ELR (cell line): ENCODE data around the gene DOK4.
"Not testable (repeated sequence)": the region's sequence is repeated elsewhere in the genome, so short reads cannot be mapped to it uniquely, and the experiment has no call there.

Source experiments
- DNase-seq: peaks from one replicate; pipeline ENCODE4 v3.0.0-alpha.2; 2015; ENCODE audit warnings: low read depth

Gene DOK4

DNA sequence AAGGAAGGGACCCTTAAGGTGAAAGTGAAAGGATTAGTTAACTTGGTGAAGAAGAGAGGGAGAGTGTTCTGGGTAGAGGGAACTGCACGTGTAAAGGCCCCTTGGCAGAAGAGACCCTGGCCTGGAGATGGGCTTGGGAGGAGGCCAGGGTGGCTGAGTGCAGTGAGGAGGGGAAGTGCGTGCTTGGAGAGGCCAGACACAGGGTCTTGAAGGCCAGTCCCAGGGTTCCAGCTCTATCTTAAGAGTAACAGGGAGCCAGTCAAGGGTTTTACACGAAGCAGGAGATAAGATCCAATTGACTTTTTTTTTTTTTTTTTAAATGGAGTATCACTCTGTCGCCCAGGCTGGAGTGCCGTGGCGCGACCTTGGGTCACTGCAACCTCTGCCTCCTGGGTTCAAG, 15.2 kb upstream of the DOK4 start:
- DNase-seq: no peak

DNA sequence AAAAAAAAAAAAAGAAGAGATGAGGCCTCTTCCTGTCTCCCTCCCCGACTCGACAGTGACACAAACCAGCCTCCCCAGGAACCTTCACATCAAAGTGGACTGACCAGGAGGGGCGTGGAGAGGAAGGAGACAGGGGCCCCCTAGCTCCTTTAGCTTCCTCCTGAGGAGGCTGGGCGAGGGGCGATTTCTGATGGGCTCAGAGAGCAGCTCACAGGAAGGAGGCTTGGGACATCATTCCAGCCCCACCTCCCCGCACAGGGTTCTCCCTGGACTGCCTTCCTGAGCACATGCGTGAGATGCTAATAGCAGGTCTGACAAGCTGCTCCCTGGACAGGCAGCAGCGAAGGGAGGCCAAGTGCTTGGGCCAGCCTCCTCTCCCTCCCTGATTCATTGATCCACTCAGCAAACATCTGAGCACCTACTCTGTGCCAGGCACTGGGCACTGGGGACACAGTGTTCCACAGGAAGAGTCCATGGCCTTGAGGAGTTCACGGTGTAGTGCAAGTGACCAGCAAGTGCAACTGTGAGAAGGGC, 14.4 kb upstream of the DOK4 start:
- no peak for DNase-seq

GRCh38 chr16:57499941-57500340, 13.6 kb upstream of the DOK4 start:
- not testable (repeated sequence) for DNase-seq

GRCh38 chr16:57498031-57498430, 11.7 kb upstream of the DOK4 start:
- no peak for DNase-seq

GRCh38 chr16:57497121-57497520, 10.8 kb upstream of the DOK4 start:
- no peak for DNase-seq

DNA sequence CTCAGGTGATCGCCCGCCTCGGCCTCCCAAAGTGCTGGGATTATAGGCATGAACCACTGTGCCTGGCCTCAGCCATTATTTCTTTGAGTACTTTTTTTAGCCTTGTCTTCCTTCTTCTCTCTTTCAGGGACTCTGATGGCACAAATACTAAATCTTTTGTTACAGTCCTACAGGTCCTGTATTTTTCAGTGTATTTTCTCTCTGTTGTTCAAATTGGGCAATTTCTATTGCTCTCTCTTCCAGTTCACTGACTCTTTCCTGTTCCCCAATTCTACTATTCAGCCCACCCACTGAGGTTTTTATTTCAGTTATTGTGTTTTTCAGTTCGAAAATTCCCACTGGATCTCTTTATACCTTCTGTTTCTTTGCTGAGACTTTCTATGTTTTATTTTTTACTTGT, 7.5 kb upstream of the DOK4 start:
- DNase-seq: no peak

DNA sequence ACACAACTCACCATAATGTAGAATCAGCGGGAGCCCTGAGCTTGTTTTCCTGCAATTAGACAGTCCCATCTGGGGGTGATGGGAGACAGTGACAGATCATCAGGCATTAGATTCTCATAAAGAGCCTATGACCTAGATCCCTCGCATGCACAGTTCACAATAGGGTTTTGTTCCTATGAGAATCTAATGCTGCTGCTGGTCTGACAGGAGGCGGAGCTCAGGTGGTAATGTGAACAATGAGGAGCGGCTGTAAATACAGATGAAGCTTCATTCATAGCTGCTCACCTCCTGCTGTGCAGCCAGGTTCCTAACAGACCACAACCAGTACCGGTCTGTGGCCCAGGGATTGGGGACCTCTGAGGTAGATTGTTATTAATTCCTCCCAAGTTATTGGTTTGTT, 2.9 kb upstream of the DOK4 start:
- DNase-seq: no peak

DNA sequence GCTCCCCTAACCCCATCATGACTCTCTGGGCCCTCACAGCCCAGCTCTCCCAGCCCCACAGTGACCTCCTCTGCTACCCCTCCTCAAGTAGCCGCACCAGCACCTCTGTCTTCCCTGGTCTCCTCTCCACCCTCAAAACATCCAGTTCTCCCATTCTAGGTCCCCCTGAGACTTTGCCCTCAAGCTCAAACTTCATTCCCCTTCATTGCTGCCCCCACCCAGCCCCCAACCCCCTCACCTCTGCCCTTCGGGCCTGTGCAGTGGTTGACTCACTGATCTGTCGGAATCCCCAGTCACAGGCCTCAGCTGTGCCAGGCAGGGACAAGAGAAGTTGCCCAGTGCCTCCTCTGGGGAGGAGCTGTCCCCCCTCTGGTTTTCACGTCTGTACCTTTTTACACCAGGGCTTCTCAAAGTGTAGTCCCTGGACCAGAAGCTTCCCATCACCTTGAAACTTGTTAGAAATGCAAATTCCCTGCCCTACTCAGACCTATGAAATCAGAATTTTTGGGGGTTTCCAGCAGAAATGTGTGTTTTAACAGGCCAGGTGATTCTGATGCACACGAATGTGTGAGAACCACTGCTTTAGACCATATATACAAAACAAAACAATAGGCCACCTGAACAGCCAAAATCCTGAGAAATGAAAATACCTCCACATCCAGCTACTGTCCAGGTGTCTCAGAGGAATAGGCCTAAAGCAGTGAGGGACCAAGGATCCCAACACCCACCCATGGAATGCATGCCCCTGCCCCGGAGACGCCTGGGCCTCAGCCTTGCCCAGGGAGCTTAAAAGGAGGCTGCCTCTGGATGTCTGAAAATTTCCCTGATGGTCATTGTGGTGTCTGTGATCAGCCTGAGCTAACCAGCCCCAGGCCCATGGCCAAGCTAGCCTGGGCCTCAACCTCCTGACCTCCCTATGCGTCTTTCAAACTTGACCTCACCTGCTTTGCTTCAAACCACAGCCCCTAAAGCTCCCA, 853 bp upstream of the DOK4 start:
- DNase-seq: no peak

- no peak for DNase-seq
These were observed 990 bp downstream of the DOK4 start for GRCh38 chr16:57485091-57485915.

DNA sequence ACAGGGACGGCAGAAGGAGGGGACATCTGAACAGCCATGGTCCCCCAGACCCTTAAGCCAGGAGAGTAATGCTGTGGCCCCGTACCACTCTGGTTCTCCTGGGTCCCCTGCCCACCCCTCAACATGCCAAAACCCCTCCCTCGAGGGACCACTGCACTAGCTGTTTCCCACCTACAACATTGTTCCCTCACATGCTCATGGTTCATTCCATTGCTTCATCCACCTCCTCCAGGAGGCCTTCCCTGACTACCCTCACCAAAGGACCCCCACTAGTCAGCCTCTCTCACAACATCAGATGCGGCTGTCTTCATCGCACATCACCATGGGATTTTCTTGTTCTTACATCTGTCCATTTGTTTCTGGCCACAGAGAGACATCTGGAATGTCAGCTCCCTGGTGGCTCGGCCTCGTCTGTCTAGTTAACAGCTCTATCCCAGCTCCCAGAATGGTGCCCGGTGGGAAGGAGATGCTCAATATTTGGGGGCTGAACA, 1.7 kb downstream of the DOK4 start:
- DNase-seq: no peak

DNA sequence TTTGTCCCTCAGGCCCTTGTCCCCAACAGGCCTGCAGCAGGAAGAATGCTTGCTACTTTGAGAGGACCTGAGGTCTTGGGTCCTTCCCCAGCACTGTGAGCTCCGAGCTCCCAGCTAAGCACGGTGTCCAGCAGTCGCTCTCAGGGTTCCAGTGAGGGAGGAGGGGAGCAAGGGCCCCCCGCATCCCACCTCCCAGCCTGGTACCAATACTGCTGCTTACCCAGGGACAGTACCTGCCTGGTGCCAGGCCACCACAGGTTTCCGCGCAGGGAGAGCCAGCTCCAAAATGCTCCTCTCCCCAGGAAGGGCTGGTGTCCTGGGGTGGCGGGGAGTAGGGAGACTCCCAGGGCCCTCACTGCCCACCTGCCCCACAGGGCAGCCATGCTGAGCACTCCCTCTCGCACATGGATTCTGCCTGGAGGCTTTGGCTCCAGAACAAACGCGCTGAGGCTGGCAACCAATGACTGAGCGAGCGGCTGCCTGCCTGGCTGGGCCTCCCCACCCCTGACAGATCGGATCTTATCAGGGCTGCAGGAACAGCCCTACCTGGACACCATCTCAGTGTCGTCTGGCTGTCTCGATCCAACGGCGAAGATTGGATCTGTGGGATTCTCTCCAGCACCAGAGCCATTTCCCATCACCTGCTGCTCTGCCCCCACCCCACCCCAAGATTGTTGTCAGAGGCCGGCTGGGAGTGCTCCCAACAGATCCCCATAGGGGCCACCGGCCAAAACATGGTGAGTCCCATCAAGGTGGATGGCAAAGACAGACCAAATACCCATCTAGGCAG, 2.4 kb downstream of the DOK4 start:
- DNase-seq: no peak

- DNase-seq: no peak
These were observed 3.3 kb downstream of the DOK4 start for GRCh38 chr16:57482845-57483545.

GRCh38 chr16:57481421-57481820, 4.9 kb downstream of the DOK4 start:
- no peak for DNase-seq

- DNase-seq: no peak
These were observed 5.5 kb downstream of the DOK4 start for GRCh38 chr16:57480754-57481230.

GRCh38 chr16:57479976-57480753, 6.1 kb downstream of the DOK4 start:
- DNase-seq: peak; percentile 68

DNA sequence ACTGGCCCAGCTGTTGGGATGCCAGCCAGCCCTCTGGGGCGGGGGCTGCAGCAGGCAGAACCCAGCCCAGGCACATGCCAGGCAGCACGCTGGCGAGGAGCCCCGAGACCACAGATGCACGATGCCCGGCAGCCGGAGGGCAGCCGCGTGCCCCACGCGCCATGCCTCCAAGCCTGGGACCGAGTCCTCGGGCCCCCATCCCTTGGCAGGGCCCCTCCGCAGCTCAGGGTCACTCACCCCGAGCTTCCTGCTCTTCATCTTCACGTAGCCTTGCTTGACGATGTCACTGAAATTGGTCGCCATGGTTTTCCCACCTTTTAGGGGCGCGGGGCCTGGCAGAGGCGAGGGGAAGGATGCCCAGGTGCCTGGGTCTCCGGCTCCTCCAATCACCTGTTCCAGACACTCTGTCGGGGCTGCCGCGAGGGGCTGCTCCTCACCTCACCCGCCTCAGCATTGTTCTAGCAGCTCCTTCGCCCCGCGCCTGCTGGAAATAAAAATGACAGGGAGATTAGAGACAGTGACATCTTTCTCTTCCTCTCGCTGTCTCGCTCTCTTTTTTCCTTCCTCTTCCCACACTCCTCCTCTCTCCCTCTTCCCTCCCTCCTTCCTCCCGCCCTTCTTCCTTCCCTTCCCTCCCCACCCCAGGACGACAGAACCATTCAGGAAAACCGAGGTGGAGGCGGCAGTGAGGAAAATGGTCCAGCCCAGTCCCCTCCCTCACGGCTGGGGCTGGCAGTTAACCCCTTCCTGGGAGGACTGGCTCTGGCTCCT, 6.9 kb downstream of the DOK4 start:
- DNase-seq: peak; percentile 66

GRCh38 chr16:57478396-57479204, 7.7 kb downstream of the DOK4 start:
- DNase-seq: no peak

- no peak for DNase-seq
These were observed 8.6 kb downstream of the DOK4 start for GRCh38 chr16:57477531-57478202.
